ENCODE measurements around the gene NKX6-2. TPM values are rescaled to one million over a fixed set of nuclear protein-coding genes. Genes with fewer than 3 reads are reported as not detected.
"Not testable (repeated sequence)": the region's sequence is repeated elsewhere in the genome, so short reads cannot be mapped to it uniquely, and the experiment has no call there.

Gene NKX6-2
- total RNA-seq, 2 donors from 2014 or later: 5.0 TPM; not detected in 1

- TF ChIP-seq POLR2A (IDR thresholded peaks at IDR 0.05) (no peak), POLR2AphosphoS5 (IDR thresholded peaks at IDR 0.05) (no peak), CTCF (IDR thresholded peaks at IDR 0.05) (no peak)
- Histone ChIP-seq H3K36me3 (no peaks in the 10 kb centered on the region), H3K4me1 (replicated peaks) (no peaks in the 10 kb centered on the region), H3K9me3 (no peaks in the 10 kb centered on the region), H3K27ac (no peak overlapping the region), H3K27me3 (replicated peaks; ENCODE audit: insufficient read depth) (peaks cover 2% of the 10 kb centered on the region), H3K4me3 (no peak overlapping the region)
- DNase-seq (ENCODE audit: low spot score): no peak
- WGBS: 83% methylated on average over 13 of the region's 13 CpGs
- intact Hi-C loops (cut with DNase I): no loop called here
Observed at GRCh38 chr10:132827423-132827789, 41.5 kb upstream of the NKX6-2 start.

- intact Hi-C loops (cut with DNase I): no loop called here
- TF ChIP-seq POLR2A (IDR thresholded peaks at IDR 0.05) (no peak), CTCF (IDR thresholded peaks at IDR 0.05) (no peak), POLR2AphosphoS5 (IDR thresholded peaks at IDR 0.05) (no peak)
Observed at GRCh38 chr10:132826524-132827422, 40.8 kb upstream of the NKX6-2 start.

GRCh38 chr10:132825783-132826523, 40.0 kb upstream of the NKX6-2 start:
- intact Hi-C loops (cut with DNase I); H3K4me1 ChIP-seq (replicated peaks); H3K36me3 ChIP-seq; H3K4me3 ChIP-seq; H3K27ac ChIP-seq; DNase-seq (ENCODE audit: low spot score); H3K9me3 ChIP-seq; H3K27me3 ChIP-seq (replicated peaks; ENCODE audit: insufficient read depth): not testable (repeated sequence)
- WGBS: 87% methylated on average over 34 of the region's 34 CpGs

More at GRCh38 chr10:132826524-132827422, 40.8 kb upstream of the NKX6-2 start:
- DNase-seq (ENCODE audit: low spot score): no peak
- WGBS: 92% methylated on average over 36 of the region's 36 CpGs
- Histone ChIP-seq H3K4me1 (replicated peaks) (no peaks in the 10 kb centered on the region), H3K36me3 (no peaks in the 10 kb centered on the region), H3K27me3 (replicated peaks; ENCODE audit: insufficient read depth) (no peaks in the 10 kb centered on the region), H3K27ac (no peak overlapping the region), H3K4me3 (no peak overlapping the region), H3K9me3 (no peaks in the 10 kb centered on the region)

GRCh38 chr10:132820056-132820455, 34.1 kb upstream of the NKX6-2 start:
- H3K4me3 ChIP-seq: no peak overlapping the region
- H3K9me3 ChIP-seq: no peaks in the 10 kb centered on the region
- WGBS: 89% methylated on average over 13 of the region's 13 CpGs
- H3K27me3 ChIP-seq (replicated peaks; ENCODE audit: insufficient read depth): peaks cover 4% of the 10 kb centered on the region
- H3K27ac ChIP-seq: no peak overlapping the region
- no peak for DNase-seq (ENCODE audit: low spot score)
- no peaks in the 10 kb centered on the region for H3K36me3 ChIP-seq
- intact Hi-C loops (cut with DNase I): no loop called here
- H3K4me1 ChIP-seq (replicated peaks): no peaks in the 10 kb centered on the region
- no peak for TF ChIP-seq CTCF (IDR thresholded peaks at IDR 0.05)
- no peak for TF ChIP-seq POLR2A (IDR thresholded peaks at IDR 0.05)
- no peak for TF ChIP-seq POLR2AphosphoS5 (IDR thresholded peaks at IDR 0.05)

GRCh38 chr10:132817701-132818211, 31.8 kb upstream of the NKX6-2 start:
- Histone ChIP-seq H3K4me1 (replicated peaks) (no peaks in the 10 kb centered on the region), H3K9me3 (no peaks in the 10 kb centered on the region), H3K27ac (no peak overlapping the region), H3K4me3 (no peak overlapping the region), H3K27me3 (replicated peaks; ENCODE audit: insufficient read depth) (peaks cover 4% of the 10 kb centered on the region), H3K36me3 (no peaks in the 10 kb centered on the region)
- no peak for TF ChIP-seq POLR2AphosphoS5 (IDR thresholded peaks at IDR 0.05)
- no peak for TF ChIP-seq CTCF (IDR thresholded peaks at IDR 0.05)
- TF ChIP-seq POLR2A (IDR thresholded peaks at IDR 0.05): no peak
- WGBS: 85% methylated on average over 29 of the region's 29 CpGs
- intact Hi-C loops (cut with DNase I): no loop called here
- no peak for DNase-seq (ENCODE audit: low spot score)
